ENCODE results near the gene EEFSEC. TPM values are rescaled to one million over a fixed set of nuclear protein-coding genes. Genes with fewer than 3 reads are reported as not detected.
A peak's percentile ranks its signal among the peaks of the same experiment; 100 is the strongest.

The EEFSEC gene
- total RNA-seq, 1 donor from 2014 or later = 0.92 TPM

- DNase-seq (ENCODE audit: low spot score) = no peak
- Histone ChIP-seq H3K27me3 (no peaks in the 10 kb centered on the region), H3K9me3 (ENCODE audit: low read depth) (no peaks in the 10 kb centered on the region), H3K4me3 (no peak overlapping the region), H2AFZ (replicated peaks) (no peak overlapping the region), H3K9ac (no peak overlapping the region), H3K27ac (no peak overlapping the region), H3F3A (ENCODE audit: low read depth) (no peaks in the 10 kb centered on the region), H3K4me1 (peaks cover 6% of the 10 kb centered on the region), H3K79me2 (ENCODE audit: low read depth) (no peaks in the 10 kb centered on the region), H3K36me3 (no peaks in the 10 kb centered on the region), H4K20me1 (ENCODE audit: low read depth) (no peaks in the 10 kb centered on the region), H3K4me2 (no peak overlapping the region)
- H3K36me3 Mint-ChIP-seq = no peaks in the 10 kb centered on the region
- TF ChIP-seq CTCF (IDR thresholded peaks at IDR 0.05) = no peak
- no peak for TF ChIP-seq EZH2phosphoT487 (IDR thresholded peaks at IDR 0.05)
- no peak for TF ChIP-seq EZH2 (IDR thresholded peaks at IDR 0.05)
- H3K27ac Mint-ChIP-seq = no peak overlapping the region
- peaks cover 23% of the 10 kb centered on the region for H3K4me1 Mint-ChIP-seq
- no peaks in the 10 kb centered on the region for H3K9me3 Mint-ChIP-seq
- peaks cover 4% of the 10 kb centered on the region for H3K27me3 Mint-ChIP-seq (ENCODE audit: insufficient read depth, low read depth)
- no peak overlapping the region for H3K4me3 Mint-ChIP-seq
These were observed 205.0 kb downstream of the EEFSEC start for GRCh38 chr3:128358156-128358895.

DNA sequence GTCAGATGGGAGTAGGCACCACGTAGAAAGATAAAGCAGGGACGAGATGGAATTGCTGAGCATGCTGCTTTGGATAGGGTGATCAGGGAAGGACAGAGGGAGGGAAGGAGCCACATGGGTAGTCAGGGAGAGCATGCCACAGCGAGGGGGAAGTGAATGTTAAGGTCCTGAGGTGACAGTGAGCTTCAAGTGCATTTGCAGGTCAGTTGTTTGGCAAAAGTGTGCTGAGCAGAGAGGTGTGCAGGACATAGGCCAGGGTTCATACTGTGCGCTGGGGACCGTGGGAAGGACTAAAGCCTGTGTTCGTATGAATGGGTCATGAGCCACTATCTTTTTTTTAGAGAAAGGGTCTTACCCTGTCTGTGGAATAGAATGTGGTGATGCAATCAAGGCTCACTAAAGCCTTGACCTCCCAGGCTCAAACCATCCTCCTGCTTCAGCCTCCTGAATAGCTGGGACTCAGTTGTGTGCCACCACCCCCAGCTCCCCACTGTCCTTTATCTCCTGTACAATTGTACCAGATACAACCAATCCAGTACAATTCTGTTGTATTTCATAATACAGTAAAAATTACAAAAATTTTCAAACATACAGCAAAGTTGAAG, 205.9 kb downstream of the EEFSEC start:
- Histone ChIP-seq H3K27me3 (no peaks in the 10 kb centered on the region), H3K79me2 (ENCODE audit: low read depth) (no peaks in the 10 kb centered on the region), H3K36me3 (no peaks in the 10 kb centered on the region), H3K4me2 (no peak overlapping the region), H3K9ac (no peak overlapping the region), H3F3A (ENCODE audit: low read depth) (no peaks in the 10 kb centered on the region), H4K20me1 (ENCODE audit: low read depth) (no peaks in the 10 kb centered on the region), H3K4me1 (peaks cover 11% of the 10 kb centered on the region), H2AFZ (replicated peaks) (no peak overlapping the region), H3K9me3 (ENCODE audit: low read depth) (no peaks in the 10 kb centered on the region), H3K4me3 (no peak overlapping the region), H3K27ac (no peak overlapping the region)
- H3K4me3 Mint-ChIP-seq = no peak overlapping the region
- TF ChIP-seq EZH2 (IDR thresholded peaks at IDR 0.05) = no peak
- TF ChIP-seq EZH2phosphoT487 (IDR thresholded peaks at IDR 0.05) = no peak
- TF ChIP-seq CTCF (IDR thresholded peaks at IDR 0.05) = no peak
- no peaks in the 10 kb centered on the region for H3K9me3 Mint-ChIP-seq
- no peak overlapping the region for H3K27ac Mint-ChIP-seq
- no peak for DNase-seq (ENCODE audit: low spot score)
- H3K4me1 Mint-ChIP-seq = peaks cover 21% of the 10 kb centered on the region
- H3K36me3 Mint-ChIP-seq = no peaks in the 10 kb centered on the region
- peaks cover 3% of the 10 kb centered on the region for H3K27me3 Mint-ChIP-seq (ENCODE audit: insufficient read depth, low read depth)

DNA sequence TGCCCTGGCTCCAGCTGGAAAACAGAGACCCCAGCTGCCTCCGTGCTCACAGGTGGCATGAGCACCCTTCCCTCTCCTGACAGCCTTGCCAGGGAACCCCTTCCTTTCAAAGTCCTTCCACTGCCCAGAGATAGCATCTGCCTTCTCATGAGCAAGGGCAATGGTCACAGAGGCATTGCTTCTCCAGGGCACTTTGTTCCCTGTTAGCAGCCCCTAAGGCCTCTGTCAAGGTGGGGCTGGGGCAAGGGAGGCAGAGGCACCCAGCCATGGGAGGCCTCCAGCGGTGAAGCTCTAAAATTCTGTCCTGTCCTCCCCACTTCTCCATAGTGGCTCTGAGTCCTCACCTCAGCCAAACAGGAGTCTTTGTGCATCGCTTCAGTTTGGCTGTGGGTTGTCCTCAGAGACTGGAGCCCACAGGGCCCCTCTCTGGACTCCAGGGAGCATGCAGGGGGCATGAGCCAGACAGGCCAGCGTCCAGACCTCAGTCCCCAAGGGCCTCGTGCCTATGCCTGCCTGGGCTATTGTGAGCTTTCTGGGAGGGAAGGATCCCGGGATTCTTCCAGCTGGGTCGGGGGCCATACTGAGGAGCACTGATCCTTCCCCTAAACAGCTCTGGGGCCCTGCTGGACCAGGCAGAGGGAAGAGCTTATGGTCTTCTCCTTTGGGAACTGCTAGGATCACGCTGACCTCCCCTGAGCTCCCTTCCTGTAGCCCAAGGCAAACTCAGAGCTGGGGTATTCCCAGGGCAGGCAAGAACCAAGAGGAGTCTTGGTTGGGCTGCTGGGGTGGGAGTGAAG, 206.8 kb downstream of the EEFSEC start:
- H3K4me1 Mint-ChIP-seq = peaks cover 18% of the 10 kb centered on the region
- H3K9me3 ChIP-seq (ENCODE audit: low read depth) = no peaks in the 10 kb centered on the region
- no peaks in the 10 kb centered on the region for H3K27me3 ChIP-seq
- no peak for TF ChIP-seq EZH2phosphoT487 (IDR thresholded peaks at IDR 0.05)
- TF ChIP-seq CTCF (IDR thresholded peaks at IDR 0.05) = no peak
- no peak for TF ChIP-seq EZH2 (IDR thresholded peaks at IDR 0.05)
- H2AFZ ChIP-seq (replicated peaks) = no peak overlapping the region
- peak; percentile 14 for DNase-seq (ENCODE audit: low spot score)
- H3K4me3 ChIP-seq = no peak overlapping the region
- H3K9me3 Mint-ChIP-seq = no peaks in the 10 kb centered on the region
- H3K79me2 ChIP-seq (ENCODE audit: low read depth) = no peaks in the 10 kb centered on the region
- H3K4me3 Mint-ChIP-seq = no peak overlapping the region
- peaks cover 11% of the 10 kb centered on the region for H3K4me1 ChIP-seq
- H3K27ac ChIP-seq = no peak overlapping the region
- H3K27ac Mint-ChIP-seq = no peak overlapping the region
- H3K9ac ChIP-seq = no peak overlapping the region
- no peaks in the 10 kb centered on the region for H3F3A ChIP-seq (ENCODE audit: low read depth)
- peaks cover 4% of the 10 kb centered on the region for H3K27me3 Mint-ChIP-seq (ENCODE audit: insufficient read depth, low read depth)
- H4K20me1 ChIP-seq (ENCODE audit: low read depth) = no peaks in the 10 kb centered on the region
- H3K36me3 Mint-ChIP-seq = no peaks in the 10 kb centered on the region
- no peaks in the 10 kb centered on the region for H3K36me3 ChIP-seq
- H3K4me2 ChIP-seq = no peak overlapping the region
